Esophagus squamous epithelium (tissue), 4 donors: ENCODE measurements around the gene CHST8.

Source experiments
- POLR2A ChIP-seq, 4 donors: fragments of 450-650 bp; IDR thresholded peaks; one replicate each; pipeline ENCODE4 v1.6.1; 2017; ENCODE audit warnings: antibody characterized with exemption in 4 of 4, mild to moderate bottlenecking in 4 of 4, moderate library complexity in 3 of 4
- TF ChIP-seq, protein P1 (sequence below), 6 experiments: fragments of 450-650 bp in 4 of 6; fragments of 200-600 bp in 2 of 6; sonication (generic) in 2 of 6; IDR thresholded peaks; one replicate each; pipeline ENCODE4 v1.5.1; 2016 to 2019; ENCODE audit warnings: antibody characterized with exemption in 6 of 6, mild to moderate bottlenecking in 4 of 6, moderate library complexity in 4 of 6

DNA sequence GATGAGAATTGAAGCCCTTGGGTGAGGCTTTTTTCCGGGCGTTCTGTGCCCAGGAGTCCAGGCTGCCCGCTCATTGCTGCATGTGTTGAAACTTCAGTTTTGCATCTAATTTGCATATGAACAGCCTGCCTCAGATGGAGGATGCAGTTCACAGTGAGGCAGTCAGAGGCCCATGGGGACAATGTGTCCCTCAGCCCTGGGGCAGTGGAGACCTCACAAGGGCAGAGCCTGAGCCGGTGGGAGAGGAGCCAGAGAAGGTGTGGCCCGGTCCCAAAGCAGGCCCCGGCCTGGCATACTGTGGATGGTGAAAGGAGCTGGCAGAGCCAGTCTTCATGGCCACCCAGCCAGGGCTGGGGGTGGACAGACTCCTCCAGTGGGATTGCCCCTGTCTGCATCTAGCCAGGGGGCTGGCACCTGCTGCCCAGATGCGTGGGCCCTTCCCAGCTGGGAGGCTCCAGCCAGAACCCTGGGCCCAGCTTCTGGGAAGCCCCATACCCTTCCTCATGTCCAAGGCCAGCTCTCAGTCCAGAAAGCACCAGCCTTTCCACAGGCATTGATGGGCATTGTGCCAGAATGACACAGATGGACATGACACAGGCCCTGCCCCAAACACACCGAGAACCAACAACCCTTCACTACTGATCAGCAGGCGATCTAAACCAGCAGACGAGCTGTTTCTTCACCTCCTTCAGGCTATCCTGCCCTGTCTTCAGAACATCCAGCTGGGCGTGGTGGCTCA lies 142.0 kb downstream of the CHST8 start:
- TF ChIP-seq, protein P1, sequence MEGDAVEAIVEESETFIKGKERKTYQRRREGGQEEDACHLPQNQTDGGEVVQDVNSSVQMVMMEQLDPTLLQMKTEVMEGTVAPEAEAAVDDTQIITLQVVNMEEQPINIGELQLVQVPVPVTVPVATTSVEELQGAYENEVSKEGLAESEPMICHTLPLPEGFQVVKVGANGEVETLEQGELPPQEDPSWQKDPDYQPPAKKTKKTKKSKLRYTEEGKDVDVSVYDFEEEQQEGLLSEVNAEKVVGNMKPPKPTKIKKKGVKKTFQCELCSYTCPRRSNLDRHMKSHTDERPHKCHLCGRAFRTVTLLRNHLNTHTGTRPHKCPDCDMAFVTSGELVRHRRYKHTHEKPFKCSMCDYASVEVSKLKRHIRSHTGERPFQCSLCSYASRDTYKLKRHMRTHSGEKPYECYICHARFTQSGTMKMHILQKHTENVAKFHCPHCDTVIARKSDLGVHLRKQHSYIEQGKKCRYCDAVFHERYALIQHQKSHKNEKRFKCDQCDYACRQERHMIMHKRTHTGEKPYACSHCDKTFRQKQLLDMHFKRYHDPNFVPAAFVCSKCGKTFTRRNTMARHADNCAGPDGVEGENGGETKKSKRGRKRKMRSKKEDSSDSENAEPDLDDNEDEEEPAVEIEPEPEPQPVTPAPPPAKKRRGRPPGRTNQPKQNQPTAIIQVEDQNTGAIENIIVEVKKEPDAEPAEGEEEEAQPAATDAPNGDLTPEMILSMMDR (IDR thresholded peaks at IDR 0.05): no peak
- TF ChIP-seq POLR2A (IDR thresholded peaks at IDR 0.05): no peak
